HG03066 (cell line): ENCODE data around the gene ELMOD2.

Experiments
- ATAC-seq: cut with Tn5 transposase; IDR thresholded peaks from one replicate; pipeline ENCODE4 v1.9.1; 2021; ENCODE audit warnings: low read depth; ENCODE audit not compliant: unreplicated experiment

The ELMOD2 gene

DNA sequence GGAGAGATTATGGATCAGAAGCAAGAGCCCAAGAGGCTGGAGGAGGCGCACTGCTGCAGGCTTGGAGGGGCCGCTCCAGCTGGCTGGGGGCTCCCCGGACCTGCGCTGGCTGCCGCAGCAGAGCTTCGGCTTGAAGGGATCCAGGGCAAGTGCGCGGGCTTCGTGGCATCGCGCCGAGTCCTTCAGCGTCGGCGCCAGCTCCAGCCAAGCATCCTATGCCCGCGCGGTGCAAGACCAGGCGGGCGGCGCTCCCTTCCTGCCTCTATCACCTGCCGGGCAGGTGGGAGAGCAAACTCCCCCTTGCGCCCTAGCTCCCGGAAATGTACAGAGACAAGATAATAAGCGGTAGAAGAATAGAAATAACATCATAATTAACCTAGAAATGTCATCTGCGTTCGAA lies 55.3 kb downstream of the ELMOD2 start:
- no peak for ATAC-seq

DNA sequence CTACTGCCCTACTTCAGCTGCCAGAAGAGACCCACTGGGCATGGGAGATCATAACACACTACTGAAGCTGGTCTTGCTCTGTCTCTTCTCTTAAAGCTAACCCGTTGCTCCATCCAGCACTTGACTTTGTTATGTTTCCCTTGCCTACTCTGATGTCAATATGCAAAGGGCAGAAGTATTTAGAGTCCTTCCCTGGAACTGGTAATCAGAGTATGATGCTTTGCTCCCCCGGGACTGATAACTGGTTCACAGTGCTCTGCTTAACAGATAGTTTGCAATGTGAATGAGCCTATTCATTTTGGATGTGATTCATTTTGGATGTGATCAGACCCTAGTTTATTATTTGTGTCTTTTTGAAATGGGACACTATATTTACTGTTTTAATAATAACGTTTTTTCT lies 57.1 kb downstream of the ELMOD2 start:
- ATAC-seq, result no peak

DNA sequence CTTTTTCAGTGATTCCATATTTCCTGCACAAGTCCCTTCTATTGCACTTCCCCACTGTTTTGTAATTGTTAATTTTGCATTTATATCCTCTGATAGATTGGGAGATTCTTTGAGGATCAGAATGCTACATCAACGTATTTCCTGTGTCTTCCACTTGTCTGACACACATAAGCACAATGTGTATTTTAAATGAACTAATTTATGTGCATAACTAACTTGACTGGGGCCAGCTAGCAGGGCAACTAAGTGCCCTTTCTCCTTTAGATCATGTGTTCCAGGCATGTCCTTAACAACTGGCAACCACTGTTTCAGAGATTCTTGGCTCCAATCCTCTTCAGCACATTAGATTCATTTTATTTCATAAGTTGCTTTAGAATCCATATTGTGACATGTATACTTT lies 60.5 kb downstream of the ELMOD2 start:
- no peak for ATAC-seq

DNA sequence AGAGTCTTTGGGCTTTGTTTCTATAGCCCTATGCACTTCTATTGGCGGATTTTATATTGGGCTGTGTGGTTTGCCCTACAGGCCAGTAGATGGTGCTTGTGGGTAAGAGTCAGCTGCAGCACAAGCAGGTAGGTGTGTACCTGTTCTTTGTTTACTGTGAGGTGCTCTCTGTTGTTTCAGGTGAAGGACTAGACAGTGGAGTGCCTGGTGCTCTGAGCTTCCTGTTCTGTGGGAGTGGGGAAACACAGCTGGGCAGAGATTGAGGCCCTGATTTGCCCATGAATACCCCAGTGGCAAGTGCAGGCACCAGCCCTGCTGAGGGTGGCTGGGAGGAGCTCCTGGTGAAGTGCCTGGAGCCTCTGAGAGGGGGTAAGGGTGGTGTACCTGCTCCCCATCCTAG lies 71.1 kb downstream of the ELMOD2 start:
- ATAC-seq, result no peak

DNA sequence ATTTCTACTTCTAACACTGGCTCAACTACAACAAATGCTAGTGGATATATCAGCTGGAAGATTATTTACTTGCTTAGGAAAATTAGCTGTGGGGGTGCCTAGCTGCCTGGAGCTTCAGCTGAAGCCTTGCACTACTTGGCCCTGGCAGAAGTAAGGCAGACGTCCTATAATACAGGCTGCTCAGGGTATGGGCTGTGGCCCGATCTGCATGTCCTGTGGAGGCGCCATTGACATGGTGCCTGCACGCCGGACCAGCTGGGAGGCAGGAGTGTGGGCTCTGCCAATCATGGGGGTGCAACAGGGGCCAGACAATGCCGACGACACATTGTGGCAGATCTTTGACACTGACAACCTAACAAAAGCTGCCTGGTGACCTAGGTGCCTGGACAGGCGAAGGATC lies 76.4 kb downstream of the ELMOD2 start:
- ATAC-seq, result no peak

DNA sequence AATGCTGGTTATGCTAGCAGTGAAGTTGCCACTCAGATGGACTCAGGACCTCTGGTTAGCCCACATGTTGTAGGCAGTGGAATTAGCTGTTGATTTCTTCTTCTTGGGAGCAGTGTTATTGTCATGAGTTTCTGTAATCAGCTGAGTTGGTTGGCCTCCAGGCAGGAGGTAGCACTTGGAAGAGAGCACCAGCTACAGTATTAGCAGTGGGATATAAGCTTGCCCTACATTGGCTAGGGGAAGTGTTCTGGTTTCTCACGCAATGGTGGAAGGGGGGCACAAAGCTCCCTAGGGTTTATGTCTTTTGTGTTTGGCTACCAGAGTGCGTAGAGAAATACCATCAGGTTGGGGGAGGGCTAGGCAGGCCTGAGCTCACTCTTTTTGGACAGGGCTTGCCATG lies 78.7 kb downstream of the ELMOD2 start:
- no peak for ATAC-seq

DNA sequence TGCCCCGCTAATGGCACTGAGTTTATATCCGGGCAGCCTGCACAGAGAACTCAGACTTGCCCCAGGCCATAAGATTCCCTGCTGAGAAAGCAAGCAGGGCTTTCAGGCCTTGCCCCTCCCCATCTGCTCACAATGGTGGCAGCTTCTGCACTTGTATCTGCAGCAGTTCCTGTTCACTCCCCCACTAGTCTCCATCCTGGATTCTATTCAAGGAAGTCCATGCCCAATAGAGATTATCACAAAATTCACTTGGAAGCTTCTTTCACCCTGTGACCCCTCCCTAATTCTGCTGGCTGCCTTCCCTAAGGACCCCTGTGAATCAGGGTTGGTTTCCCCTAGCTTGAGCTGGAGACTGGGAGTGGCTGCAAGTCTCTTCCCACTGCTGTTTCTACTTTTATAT lies 79.3 kb downstream of the ELMOD2 start:
- ATAC-seq, result no peak
